Measurements from ENCODE around the gene JMJD1C.

Gene JMJD1C

GRCh38 chr10:63348245-63348850 is 117.4 kb downstream of the JMJD1C start:
- Histone ChIP-seq H3K79me1 (replicated peaks; ENCODE audit: low read length, poor library complexity, severe bottlenecking) (peaks cover 14% of the 10 kb centered on the region), H3K14ac (ENCODE audit: low read length in 2 of 2) (no peak overlapping the region), H3K4ac (ENCODE audit: low read depth in 1 of 2, low read length in 2 of 2) (no peak overlapping the region), H2BK5ac (ENCODE audit: low read depth, low read length, poor library complexity, severe bottlenecking) (no peak overlapping the region), H2BK12ac (ENCODE audit: low read length in 2 of 2) (no peak overlapping the region), H4K91ac (ENCODE audit: low read length) (no peak overlapping the region), H2BK15ac (ENCODE audit: low read depth, poor library complexity, severe bottlenecking) (no peak overlapping the region), H3K27me3 (ENCODE audit: control insufficient read depth in 1 of 2, insufficient read depth in 1 of 2, low read length in 2 of 2) (no peaks in the 10 kb centered on the region), H2AFZ (ENCODE audit: low read depth, low read length) (no peak overlapping the region), H3K9me3 (ENCODE audit: control insufficient read depth, low read length) (no peaks in the 10 kb centered on the region), H3K23ac (ENCODE audit: low read length in 2 of 2) (no peak overlapping the region), H3K18ac (ENCODE audit: low read depth in 1 of 2, low read length in 2 of 2) (no peak overlapping the region), H3K4me1 (ENCODE audit: control insufficient read depth, insufficient read depth, low read depth, low read length) (no peaks in the 10 kb centered on the region), H2AK5ac (ENCODE audit: low read length, severe bottlenecking) (no peak overlapping the region), H2BK120ac (ENCODE audit: low read depth, low read length) (no peak overlapping the region), H3K9ac (ENCODE audit: low read length) (no peak overlapping the region), H3K4me2 (ENCODE audit: low read length, poor library complexity, severe bottlenecking) (no peak overlapping the region), H3K36me3 (ENCODE audit: control insufficient read depth in 1 of 2, insufficient read depth in 2 of 2, low read depth in 1 of 2, low read length in 2 of 2) (peaks cover 0 to 4% of the 10 kb centered on the region in 2 experiments), H4K8ac (ENCODE audit: low read length) (no peak overlapping the region), H3K4me3 (ENCODE audit: insufficient read depth in 1 of 2, low read depth in 1 of 2, low read length in 2 of 2) (no peak overlapping the region), H3K27ac (ENCODE audit: low read length, poor library complexity, severe bottlenecking) (no peak overlapping the region)
- 96% methylated on average over 3 of the region's 3 CpGs for WGBS
- DNase-seq, result no peak

- Histone ChIP-seq H3K14ac (ENCODE audit: low read length in 2 of 2) (no peak overlapping the region), H2BK120ac (ENCODE audit: low read depth, low read length) (no peak overlapping the region), H3K36me3 (ENCODE audit: control insufficient read depth in 1 of 2, insufficient read depth in 2 of 2, low read depth in 1 of 2, low read length in 2 of 2) (peaks cover 3 to 4% of the 10 kb centered on the region in 2 experiments), H3K27me3 (ENCODE audit: control insufficient read depth in 1 of 2, insufficient read depth in 1 of 2, low read length in 2 of 2) (no peaks in the 10 kb centered on the region), H3K4me2 (ENCODE audit: low read length, poor library complexity, severe bottlenecking) (no peak overlapping the region), H3K79me1 (replicated peaks; ENCODE audit: low read length, poor library complexity, severe bottlenecking) (peaks cover 14% of the 10 kb centered on the region), H4K8ac (ENCODE audit: low read length) (no peak overlapping the region), H3K4me3 (ENCODE audit: insufficient read depth in 1 of 2, low read depth in 1 of 2, low read length in 2 of 2) (no peak overlapping the region), H3K27ac (ENCODE audit: low read length, poor library complexity, severe bottlenecking) (no peak overlapping the region), H2AK5ac (ENCODE audit: low read length, severe bottlenecking) (no peak overlapping the region), H2AFZ (ENCODE audit: low read depth, low read length) (no peak overlapping the region), H4K91ac (ENCODE audit: low read length) (no peak overlapping the region), H2BK5ac (ENCODE audit: low read depth, low read length, poor library complexity, severe bottlenecking) (no peak overlapping the region), H3K23ac (ENCODE audit: low read length in 2 of 2) (no peak overlapping the region), H3K4me1 (ENCODE audit: control insufficient read depth, insufficient read depth, low read depth, low read length) (no peaks in the 10 kb centered on the region), H3K9me3 (ENCODE audit: control insufficient read depth, low read length) (no peaks in the 10 kb centered on the region), H3K9ac (ENCODE audit: low read length) (peak overlapping the region; percentile 20), H3K4ac (ENCODE audit: low read depth in 1 of 2, low read length in 2 of 2) (no peak overlapping the region), H2BK15ac (ENCODE audit: low read depth, poor library complexity, severe bottlenecking) (no peak overlapping the region), H2BK12ac (ENCODE audit: low read length in 2 of 2) (no peak overlapping the region), H3K18ac (ENCODE audit: low read depth in 1 of 2, low read length in 2 of 2) (no peak overlapping the region)
- DNase-seq, result peak; percentile 32
Measured at GRCh38 chr10:63346015-63346441, 119.7 kb downstream of the JMJD1C start.

GRCh38 chr10:63344269-63344668 is 121.5 kb downstream of the JMJD1C start:
- Histone ChIP-seq H3K27me3 (ENCODE audit: control insufficient read depth in 1 of 2, insufficient read depth in 1 of 2, low read length in 2 of 2) (no peaks in the 10 kb centered on the region), H3K14ac (ENCODE audit: low read length in 2 of 2) (no peak overlapping the region), H3K4me1 (ENCODE audit: control insufficient read depth, insufficient read depth, low read depth, low read length) (no peaks in the 10 kb centered on the region), H2AK5ac (ENCODE audit: low read length, severe bottlenecking) (no peak overlapping the region), H3K79me1 (replicated peaks; ENCODE audit: low read length, poor library complexity, severe bottlenecking) (peaks cover 19% of the 10 kb centered on the region), H4K91ac (ENCODE audit: low read length) (no peak overlapping the region), H3K36me3 (ENCODE audit: control insufficient read depth in 1 of 2, insufficient read depth in 2 of 2, low read depth in 1 of 2, low read length in 2 of 2) (peaks cover 3 to 4% of the 10 kb centered on the region in 2 experiments), H3K4me3 (ENCODE audit: insufficient read depth in 1 of 2, low read depth in 1 of 2, low read length in 2 of 2) (no peak overlapping the region), H2BK12ac (ENCODE audit: low read length in 2 of 2) (no peak overlapping the region), H3K9ac (ENCODE audit: low read length) (no peak overlapping the region), H3K23ac (ENCODE audit: low read length in 2 of 2) (no peak overlapping the region), H3K4ac (ENCODE audit: low read depth in 1 of 2, low read length in 2 of 2) (no peak overlapping the region), H4K8ac (ENCODE audit: low read length) (no peak overlapping the region), H2AFZ (ENCODE audit: low read depth, low read length) (no peak overlapping the region), H2BK15ac (ENCODE audit: low read depth, poor library complexity, severe bottlenecking) (no peak overlapping the region), H3K27ac (ENCODE audit: low read length, poor library complexity, severe bottlenecking) (no peak overlapping the region), H2BK120ac (ENCODE audit: low read depth, low read length) (no peak overlapping the region), H2BK5ac (ENCODE audit: low read depth, low read length, poor library complexity, severe bottlenecking) (no peak overlapping the region), H3K4me2 (ENCODE audit: low read length, poor library complexity, severe bottlenecking) (no peak overlapping the region), H3K9me3 (ENCODE audit: control insufficient read depth, low read length) (no peaks in the 10 kb centered on the region), H3K18ac (ENCODE audit: low read depth in 1 of 2, low read length in 2 of 2) (no peak overlapping the region)
- no peak for DNase-seq
- no CpG with 5 or more reads among the region's 1 CpG for WGBS

- 100% methylated on average over 3 of the region's 4 CpGs for WGBS
- DNase-seq, result no peak
- H3K4me3 ChIP-seq (ENCODE audit: insufficient read depth in 1 of 2, low read depth in 1 of 2, low read length in 2 of 2), result no peak overlapping the region
Measured at GRCh38 chr10:63343476-63343875, 122.3 kb downstream of the JMJD1C start.

More at GRCh38 chr10:63343476-63343875, 122.3 kb downstream of the JMJD1C start:
- H3K23ac ChIP-seq (ENCODE audit: low read length in 2 of 2), result no peak overlapping the region
- H3K18ac ChIP-seq (ENCODE audit: low read depth in 1 of 2, low read length in 2 of 2), result no peak overlapping the region
- no peak overlapping the region for H3K4ac ChIP-seq (ENCODE audit: low read depth in 1 of 2, low read length in 2 of 2)
- H3K9ac ChIP-seq (ENCODE audit: low read length), result no peak overlapping the region
- no peak overlapping the region for H2BK12ac ChIP-seq (ENCODE audit: low read length in 2 of 2)
- H2AFZ ChIP-seq (ENCODE audit: low read depth, low read length), result no peak overlapping the region
- no peak overlapping the region for H3K27ac ChIP-seq (ENCODE audit: low read length, poor library complexity, severe bottlenecking)
- H3K79me1 ChIP-seq (replicated peaks; ENCODE audit: low read length, poor library complexity, severe bottlenecking), result peaks cover 19% of the 10 kb centered on the region
- H3K27me3 ChIP-seq (ENCODE audit: control insufficient read depth in 1 of 2, insufficient read depth in 1 of 2, low read length in 2 of 2), result no peaks in the 10 kb centered on the region
- H2BK120ac ChIP-seq (ENCODE audit: low read depth, low read length), result no peak overlapping the region
- H2AK5ac ChIP-seq (ENCODE audit: low read length, severe bottlenecking), result no peak overlapping the region
- no peak overlapping the region for H2BK15ac ChIP-seq (ENCODE audit: low read depth, poor library complexity, severe bottlenecking)
- no peak overlapping the region for H3K4me2 ChIP-seq (ENCODE audit: low read length, poor library complexity, severe bottlenecking)
- H3K9me3 ChIP-seq (ENCODE audit: control insufficient read depth, low read length), result no peaks in the 10 kb centered on the region
- H4K8ac ChIP-seq (ENCODE audit: low read length), result no peak overlapping the region
- no peak overlapping the region for H4K91ac ChIP-seq (ENCODE audit: low read length)
- no peak overlapping the region for H3K14ac ChIP-seq (ENCODE audit: low read length in 2 of 2)
- H2BK5ac ChIP-seq (ENCODE audit: low read depth, low read length, poor library complexity, severe bottlenecking), result no peak overlapping the region
- peaks cover 3 to 4% of the 10 kb centered on the region in 2 experiments for H3K36me3 ChIP-seq (ENCODE audit: control insufficient read depth in 1 of 2, insufficient read depth in 2 of 2, low read depth in 1 of 2, low read length in 2 of 2)
- H3K4me1 ChIP-seq (ENCODE audit: control insufficient read depth, insufficient read depth, low read depth, low read length), result no peaks in the 10 kb centered on the region
